ENCODE results near the gene ASXL3.

Gene ASXL3

DNA sequence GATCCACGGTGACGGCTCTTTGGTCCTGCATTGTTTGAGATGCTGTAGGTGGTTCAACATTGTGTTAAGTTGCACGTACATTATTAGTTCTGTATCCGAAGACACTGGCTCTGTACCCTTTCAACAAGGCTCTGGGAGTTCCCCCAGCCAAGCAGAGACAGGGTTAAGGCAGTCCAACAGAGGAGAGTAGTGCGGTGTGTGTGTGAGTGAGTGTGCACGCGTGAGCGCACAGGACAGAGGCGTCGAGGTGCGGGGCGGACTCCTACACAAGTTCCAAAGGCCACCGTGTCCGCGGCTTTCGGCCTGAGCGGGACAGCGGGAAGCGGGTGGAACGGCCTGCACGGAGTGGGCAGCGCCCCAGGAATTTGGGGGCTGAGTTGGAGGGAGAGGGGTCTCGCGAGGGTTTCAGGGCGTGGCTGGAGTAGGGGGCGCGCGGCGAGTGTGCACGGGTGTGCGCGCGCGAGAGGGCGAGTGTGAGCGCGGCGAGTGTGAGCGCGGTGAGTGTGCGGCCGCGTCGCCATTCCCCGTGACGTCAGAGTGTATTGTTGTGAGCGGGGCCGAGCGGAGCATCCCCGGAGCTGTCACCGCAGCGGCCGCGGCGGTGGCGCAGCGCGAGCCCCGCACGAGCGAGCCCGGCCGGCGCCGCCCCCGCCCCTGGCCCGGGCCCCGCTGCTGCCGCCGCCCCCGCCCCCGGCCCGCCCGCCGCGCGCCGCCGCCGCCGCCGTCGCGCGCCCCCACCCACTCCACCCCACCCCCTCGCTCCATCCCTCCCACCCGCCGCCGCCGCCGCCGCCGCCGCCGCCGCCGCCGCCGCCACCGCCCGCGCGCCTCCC is at the start of gene ASXL3:
TSS of gene ASXL3 (plus strand) at position 535 of the 833 bp plus-strand sequence. CDS start 413 bp downstream, outside the sequence.
- no peak for DNase-seq (ENCODE audit: low read depth)

DNA sequence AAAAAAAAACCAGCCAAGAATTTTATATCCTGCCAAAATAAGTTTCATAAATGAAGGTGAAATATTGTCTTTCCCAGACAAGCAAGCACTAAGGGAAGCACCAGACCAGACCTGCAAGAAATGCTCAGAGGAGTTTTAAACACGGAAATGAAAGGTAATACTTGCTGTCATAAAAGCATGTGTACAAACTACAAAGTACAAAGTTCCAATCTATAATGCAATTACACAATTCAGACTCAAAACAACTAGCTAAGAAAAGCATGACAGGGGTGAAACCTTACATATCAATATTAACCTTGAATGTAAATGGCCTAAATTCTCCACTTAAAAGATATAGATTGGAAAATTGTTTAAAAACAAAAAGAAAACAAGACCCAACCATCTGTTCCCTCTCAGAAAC is 45.0 kb upstream of the ASXL3 start:
- DNase-seq (ENCODE audit: low read depth): no peak

DNA sequence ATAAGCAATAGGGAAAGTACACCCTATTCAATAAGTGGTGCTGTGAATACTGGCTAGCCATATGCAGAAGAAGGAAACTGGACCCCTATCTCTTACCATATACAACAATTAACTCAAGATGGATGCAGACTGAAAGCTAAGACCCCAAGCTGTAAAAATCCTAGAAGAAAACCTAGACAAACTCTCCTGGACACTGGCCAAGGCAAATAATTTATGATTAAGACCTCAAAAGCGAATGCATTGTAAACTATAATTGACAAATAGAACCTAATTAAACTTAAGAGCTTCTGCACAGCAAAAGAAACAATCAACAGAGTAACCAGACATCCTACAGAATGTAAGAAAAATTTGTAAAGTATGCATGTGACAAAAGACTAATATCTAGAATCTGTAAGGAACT is 41.1 kb upstream of the ASXL3 start:
- DNase-seq (ENCODE audit: low read depth): no peak

DNA sequence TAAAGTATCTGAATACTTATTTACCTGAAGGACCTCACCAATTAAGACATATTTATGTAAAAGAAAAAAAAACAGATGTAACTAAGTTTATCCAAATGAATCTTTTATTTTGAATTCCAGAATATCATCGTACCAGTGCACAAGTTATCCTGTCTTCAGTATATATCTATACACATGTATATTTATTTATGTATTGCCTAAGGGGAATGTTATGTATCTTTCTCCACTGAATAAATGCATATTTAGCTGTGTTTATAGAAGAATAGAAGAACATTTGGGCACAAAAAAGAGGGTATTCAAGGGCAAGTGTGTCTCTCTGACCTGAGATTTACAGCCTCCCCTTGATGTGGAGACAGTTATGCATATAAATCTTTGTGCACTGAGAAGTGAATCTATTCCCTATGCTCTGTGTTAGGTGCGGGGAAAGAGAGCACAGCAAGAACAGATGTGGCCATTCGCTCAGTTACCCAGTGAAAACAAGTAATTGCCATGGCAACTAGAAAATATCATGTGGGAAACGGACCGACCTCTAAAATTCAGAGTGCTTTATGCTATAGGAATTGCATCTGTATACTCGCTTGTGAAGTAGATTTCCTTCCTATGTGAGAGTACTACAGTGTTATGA is 39.5 kb upstream of the ASXL3 start:
- DNase-seq (ENCODE audit: low read depth): no peak

DNA sequence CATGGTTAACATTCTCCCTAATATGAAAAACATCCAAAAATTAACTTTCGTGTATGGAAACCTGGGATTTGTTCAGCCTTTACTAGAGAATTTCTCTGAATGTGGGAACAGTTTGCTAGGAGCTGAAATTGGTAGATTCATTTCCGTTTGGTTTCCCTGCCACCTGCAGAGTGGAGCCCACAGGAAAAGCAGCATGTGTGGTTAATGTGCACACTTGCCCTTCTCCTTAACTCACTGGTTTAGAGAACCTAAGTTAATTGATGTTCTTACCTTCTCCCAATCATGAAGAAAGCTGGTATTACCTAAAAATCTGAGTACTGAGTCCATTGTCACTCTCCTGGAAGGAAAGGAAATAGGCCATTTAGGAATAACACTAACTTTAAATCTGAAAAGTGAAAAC is 37.6 kb upstream of the ASXL3 start:
- DNase-seq (ENCODE audit: low read depth): no peak

DNA sequence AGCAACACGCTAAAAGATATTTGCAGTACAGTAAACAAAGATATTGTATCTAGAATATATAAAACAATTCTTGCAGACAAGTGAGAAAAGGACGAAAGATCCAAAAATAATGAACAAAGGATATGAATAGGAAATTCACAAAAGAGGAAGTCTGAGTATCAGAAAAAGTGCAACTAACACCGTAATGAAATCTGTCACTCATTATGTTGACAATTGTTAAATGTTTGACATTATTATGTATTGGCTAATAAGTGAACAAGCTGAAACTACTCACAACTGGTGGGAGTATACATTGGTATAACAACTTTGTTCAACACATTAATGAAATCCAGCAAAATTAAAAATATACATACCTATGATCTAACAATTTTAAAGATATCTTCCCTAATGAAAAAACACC is 36.7 kb upstream of the ASXL3 start:
- DNase-seq (ENCODE audit: low read depth): no peak

DNA sequence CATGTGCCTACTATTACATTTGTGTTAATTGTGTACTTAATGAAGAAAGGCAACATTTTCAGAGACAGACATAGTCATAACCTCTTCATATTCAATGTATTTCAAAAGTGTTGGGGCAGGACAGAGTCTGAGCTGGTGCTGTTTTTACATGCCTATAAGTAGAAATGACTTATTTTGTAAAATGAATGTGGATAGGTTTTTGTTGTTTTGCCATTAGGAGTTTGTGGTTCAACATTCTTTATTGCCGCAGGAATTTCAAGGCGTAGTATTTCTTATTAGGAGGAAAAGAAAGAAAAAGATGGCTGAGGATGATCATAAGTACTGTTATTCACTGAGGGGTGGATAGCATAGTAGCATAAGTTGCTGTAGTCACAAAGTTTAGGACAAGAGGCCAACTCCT is 21.2 kb upstream of the ASXL3 start:
- DNase-seq (ENCODE audit: low read depth): no peak

DNA sequence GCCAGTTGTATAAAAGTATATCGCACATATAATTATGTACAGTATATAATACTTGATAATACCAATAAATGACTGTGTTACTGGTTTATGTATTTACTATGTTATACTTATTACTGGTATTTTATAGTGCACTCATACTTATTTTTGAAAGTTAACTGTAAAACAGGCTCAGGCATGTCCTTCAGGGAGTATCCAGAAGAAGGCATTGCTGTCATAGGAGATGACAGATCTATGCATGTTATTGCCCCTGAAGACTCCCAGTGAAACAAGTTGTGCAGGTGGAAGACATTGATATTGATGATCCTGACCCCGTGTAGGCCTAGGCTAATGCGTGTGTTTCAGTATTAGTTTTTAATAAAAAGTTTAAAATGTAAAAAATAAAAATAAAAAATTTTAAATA is 20.3 kb upstream of the ASXL3 start:
- no peak for DNase-seq (ENCODE audit: low read depth)

DNA sequence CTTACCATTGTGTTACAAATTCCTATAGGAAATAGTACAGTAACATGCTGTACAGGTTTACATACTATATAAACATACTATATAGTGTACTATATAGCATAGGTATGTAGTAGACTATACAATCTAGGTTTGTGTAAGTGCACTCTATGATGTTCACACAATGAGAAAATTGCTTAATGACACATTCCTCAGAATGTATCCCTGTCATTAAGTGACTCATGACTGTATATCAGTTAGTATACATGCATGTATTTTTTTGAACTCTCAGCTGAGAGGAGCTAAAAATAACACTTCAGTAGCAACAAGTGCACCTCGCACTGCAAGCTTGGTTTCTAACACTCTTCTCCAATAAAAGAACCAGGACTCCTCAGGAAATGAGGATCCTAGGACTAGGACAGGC is 19.5 kb upstream of the ASXL3 start:
- DNase-seq (ENCODE audit: low read depth): no peak

DNA sequence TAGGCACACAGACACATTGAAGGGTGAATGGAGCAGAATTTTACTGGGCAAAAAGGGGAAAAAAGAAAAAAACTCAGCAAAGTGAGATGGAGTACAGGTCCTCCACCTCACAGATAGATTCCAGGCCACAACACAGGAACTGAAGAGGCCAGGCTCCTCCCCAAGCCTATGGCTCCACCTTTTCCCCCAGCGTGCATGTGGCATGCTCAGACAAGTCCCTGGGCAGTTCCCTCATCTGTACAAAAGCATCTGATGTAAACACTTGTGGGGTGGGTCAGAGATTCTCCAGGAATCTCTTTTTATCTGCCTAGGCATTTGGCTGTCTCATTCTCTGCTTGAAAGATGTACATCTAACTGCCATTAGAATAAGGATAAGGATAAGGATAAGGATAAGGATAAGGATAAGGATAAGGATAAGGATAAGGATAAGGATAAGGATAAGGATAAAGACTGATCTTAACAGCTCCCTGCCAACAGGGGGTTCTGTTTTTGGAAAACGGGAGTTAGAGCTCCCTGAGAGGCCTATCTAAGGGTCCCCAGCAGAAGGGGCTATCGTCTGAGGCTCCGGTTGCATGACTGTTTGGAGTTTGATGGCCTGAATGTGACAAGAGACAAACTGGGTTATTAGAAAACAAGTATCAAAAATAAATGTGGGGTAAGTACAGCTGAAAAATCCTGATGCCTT is 17.2 kb upstream of the ASXL3 start:
- DNase-seq (ENCODE audit: low read depth): no peak

DNA sequence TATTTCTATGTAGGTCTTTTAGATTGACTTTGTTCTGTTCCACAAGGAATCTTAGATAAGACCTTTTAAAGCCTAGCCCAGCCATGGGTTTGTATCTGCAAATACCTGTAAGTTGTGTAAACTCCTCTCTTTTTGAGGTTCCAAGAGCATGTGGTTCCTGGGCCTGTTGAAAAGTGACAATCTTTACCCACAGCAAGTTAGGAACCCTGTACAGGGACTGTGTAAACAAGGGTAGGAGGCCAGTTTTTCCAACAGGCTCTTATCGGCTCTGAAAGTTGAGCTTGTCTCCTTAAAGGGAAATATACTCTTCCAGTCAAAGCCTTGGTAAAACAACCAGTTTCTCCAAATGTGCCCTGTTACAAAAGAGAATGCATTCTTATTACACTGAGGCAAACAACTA is 15.3 kb upstream of the ASXL3 start:
- no peak for DNase-seq (ENCODE audit: low read depth)

DNA sequence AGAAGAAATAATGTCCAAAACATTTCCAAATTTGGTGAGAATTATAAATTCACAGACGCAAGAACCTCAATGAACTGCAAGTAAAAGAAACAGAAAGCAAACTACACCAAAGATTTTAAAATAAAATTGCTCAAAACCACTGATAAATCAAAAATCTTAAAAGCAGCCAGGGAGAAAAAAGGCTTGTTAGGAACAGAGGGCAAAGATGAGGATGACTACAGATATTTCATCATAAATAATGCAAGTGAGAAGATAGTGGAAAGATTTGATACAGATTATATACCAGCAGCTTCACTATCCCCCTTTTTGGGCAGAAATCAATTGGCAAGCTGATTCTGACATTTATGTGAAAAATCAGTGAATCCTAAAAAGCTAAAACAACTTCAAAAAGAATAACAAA is 10.3 kb upstream of the ASXL3 start:
- no peak for DNase-seq (ENCODE audit: low read depth)

DNA sequence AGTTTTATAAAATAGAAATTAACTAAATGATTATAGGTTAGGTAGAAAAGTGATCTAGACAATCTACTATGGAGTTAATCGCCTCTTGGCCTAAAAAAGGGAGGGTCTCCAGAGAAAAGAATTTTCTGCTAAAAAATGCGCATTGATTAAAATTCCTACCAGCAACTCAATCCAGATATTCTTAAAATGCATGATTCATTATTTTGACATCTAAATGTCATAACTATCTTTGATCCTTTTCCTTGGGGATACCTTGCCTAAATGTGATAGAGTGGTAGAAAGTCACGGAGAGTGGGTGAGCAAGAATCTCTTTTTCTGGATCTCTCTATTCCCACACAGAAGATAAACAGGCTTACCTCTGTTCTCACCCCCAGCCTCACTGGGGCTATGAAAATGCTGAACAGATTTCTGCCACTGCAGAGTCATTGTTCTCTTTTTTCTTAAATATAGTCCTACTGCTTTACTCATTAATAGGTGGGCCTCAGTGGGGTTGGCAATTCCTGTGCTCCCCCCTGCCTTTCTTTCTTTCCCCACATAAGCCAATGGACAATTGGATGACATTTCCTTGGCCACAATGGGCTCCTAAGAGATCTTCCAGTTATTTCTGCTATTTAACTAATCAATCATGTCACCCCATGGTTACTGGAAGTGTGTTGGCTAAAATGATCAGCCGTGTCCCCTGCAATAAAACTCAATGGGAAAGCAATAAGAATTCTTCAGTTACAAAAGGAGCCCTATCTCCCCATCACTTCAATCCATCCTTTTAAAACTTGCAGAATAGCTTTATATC is 5.8 kb upstream of the ASXL3 start:
- DNase-seq (ENCODE audit: low read depth): no peak

DNA sequence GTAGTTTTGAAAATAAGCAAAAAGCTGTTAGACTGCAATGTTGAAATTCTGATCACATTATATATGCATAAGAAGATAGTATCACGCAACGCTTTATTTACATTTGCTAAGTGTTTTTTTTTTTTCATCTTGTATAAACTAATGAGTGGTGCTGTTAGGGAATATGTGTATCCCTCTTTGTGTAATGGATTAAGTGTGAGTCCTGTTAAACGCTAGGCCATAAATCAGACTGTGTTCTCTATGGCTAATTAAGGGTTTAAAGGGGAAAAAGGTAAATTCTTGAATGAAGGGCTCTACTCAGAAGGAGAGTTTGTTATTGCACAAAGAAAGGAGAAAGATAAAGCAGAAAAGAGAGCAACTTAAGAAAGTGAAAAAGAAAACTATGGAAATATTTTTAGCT is 4.8 kb upstream of the ASXL3 start:
- no peak for DNase-seq (ENCODE audit: low read depth)

DNA sequence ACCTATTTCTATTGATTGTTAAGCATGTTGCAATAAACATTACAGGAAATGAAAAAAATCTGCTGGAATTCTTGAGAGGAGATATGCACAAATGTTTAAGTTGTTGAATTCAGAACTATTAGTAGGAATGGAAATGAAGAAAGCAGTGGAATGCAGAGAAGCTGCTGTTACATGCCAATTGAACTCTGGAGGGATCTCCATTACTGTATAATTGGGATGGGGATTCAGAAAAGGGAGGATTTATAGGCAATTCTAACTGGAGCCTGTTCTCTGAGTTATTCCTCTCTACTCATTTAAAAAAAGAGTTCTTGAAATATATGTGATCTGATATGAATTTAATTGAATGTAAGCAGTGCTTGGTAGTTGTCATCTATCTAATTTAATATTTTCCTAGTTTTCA is 2.6 kb upstream of the ASXL3 start:
- DNase-seq (ENCODE audit: low read depth): no peak

DNA sequence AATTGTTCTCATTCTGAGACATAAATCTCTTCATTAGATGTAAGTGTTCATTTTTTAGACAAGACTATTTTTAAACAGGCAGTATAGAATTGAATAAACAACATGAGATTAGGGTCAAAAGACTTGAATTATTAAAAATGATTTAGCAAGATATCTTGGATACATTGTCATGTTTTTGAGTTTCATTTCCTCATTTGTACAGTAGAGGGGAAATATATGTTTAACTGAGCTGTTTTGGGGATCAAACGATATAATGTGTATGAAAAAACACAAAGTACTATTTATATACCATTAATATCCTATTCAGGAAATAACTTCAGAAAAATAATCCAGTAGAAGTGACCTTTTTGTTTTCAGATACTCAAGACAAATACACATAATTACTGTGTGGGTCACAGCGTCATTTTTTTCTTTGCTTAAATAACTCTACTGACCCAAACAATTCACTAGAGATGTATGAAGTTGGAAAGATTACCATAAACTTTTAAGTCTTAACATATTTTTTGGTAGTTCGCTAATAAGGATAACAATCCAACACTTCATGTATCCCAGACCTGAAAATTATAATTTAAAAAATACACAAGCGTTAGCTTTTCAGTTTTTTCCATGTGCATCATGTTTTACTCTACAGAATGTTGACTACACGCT is 896 bp upstream of the ASXL3 start:
- no peak for DNase-seq (ENCODE audit: low read depth)

DNA sequence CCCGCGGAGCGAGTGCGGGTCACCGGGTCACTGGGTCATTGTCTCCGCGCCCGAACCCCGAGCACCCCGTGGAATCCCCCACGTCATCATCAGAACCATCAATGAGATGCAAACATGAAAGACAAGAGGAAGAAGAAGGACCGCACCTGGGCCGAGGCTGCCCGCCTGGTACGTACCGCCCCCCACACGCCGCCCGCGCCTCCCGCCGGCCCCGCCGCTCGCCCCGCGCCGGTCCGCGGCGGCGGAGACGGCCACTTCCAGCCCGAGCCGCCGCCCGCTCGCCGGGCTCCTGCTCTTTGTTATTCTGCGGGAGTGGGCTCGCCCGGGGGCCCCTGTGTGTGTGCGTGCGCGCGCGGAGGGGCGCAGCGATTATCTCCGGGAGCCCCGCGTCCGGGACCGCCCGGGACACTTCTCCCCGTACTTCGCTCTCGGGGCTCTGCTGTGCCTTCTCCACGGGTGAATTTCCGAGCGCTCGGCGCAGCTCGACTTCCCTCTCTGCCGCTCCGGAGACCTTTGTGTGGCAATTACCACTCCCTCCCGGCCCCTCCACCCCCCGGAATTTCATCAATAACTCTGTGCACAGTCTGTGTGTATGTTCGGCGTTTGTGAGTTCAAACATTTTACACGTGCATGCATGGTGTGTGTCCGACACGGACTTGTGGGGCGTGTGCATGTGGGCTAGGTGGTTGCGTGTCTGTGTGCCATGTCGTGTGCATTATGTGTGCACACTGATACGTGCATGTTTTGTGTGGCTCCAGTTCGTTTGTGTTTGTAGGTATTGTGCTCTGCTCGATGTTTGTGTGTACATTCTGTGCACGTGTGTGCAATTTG is 714 bp downstream of the ASXL3 start:
- DNase-seq (ENCODE audit: low read depth): no peak

DNA sequence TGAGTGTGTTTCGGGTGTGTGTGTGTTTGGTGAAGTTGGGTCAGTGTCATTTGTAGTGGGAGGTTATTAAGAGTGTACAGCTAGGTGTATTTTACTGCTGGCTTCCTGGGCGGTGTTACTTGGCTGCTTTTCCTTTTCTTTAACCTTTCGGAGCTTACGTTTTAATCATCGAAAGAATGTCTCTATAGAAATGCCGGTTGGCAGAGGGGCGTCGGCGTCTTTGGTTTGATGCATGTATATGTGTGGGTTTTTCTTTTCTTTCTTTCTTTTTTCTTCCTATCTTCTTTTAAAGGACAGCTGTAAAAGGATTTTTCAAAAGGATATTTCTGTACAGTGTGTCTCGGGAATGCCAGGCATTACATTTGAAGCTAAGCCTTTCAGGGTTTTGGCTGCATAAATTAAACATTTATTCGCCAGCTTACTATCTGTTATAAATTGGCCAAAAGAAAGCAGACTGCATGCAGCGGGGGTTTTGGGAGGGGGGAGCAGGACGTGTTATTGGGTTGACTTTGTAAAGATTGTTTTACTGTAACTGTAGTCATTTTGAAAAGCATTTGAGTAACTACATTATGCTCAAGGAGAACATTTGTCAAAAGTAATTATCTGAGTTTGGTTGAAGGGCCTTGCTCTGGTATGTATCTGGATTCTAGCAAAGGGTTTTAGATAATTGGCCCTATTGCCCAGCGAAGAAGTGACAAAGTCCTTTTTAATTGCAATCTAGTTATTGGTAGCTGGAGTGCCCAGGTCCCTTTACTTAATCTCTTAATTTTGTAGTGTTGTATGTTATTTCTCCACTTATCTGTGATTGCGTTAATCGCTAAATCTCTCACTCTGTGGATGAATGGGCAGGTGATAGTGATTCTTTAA is 1.6 kb downstream of the ASXL3 start:
- DNase-seq (ENCODE audit: low read depth): no peak

DNA sequence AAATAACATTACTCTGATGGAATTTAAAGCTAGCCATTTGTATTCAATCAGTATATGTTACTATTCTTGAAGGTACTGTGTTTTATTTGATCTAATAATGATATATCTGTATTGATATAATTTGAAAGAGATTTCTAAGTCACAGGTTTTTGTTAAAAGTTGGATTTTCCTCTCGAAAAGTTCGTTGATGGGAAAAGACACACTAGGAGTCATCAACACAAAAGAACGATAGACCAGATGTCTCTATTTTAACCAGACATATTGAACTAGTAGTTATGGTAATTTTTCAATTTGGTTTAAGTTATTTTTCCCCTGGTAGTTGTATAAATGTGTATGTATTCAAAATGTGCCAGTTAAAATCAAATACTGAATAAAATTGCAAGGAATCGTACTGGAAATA is 2.5 kb downstream of the ASXL3 start:
- DNase-seq (ENCODE audit: low read depth): no peak

DNA sequence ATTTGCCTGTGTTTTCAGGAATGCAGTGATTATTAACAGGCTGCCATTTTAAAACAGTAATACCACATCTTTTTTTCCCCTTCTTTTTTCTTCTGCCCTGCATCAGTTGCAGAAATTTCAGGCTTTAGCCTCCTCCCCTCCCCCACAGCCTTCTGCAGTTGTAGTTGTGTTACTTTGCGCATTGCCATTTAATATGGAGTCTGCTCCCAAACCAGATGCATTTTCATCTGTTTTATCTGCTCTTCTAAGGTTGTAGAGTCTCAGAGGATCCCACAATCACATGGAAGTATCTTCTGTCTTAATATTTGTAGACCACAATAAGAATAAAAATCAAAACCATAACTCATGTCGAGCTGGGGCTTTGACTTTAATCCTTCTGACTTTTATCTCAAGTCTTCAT is 3.8 kb downstream of the ASXL3 start:
- DNase-seq (ENCODE audit: low read depth): no peak
